Suprapubic skin (tissue), 4 donors: ENCODE data around the gene MIER2. TPM values are rescaled to one million over a fixed set of nuclear protein-coding genes. Genes with fewer than 3 reads are reported as not detected.

ENCODE experiments used
- DNase-seq, 2 donors: peaks; one replicate each; pipeline ENCODE4 v3.0.0-alpha.2; 2019; ENCODE audit warnings: low spot score in 2 of 2
- H3K27ac ChIP-seq: fragments of 200-600 bp; sonication (generic); one replicate; pipeline ENCODE4 v1.5.1; 2019
- H3K27me3 ChIP-seq: fragments of 200-600 bp; sonication (generic); one replicate; pipeline ENCODE4 v1.5.1; 2019
- H3K36me3 ChIP-seq: fragments of 200-600 bp; sonication (generic); one replicate; pipeline ENCODE4 v1.5.1; 2019
- H3K4me1 ChIP-seq: fragments of 200-600 bp; sonication (generic); one replicate; pipeline ENCODE4 v1.5.1; 2019
- H3K4me3 ChIP-seq: fragments of 200-600 bp; sonication (generic); one replicate; pipeline ENCODE4 v1.5.1; 2019; ENCODE audit warnings: mild to moderate bottlenecking
- H3K9me3 ChIP-seq: fragments of 200-600 bp; sonication (generic); one replicate; pipeline ENCODE4 v1.5.1; 2019
- EP300 ChIP-seq: sonication (generic); formaldehyde crosslinking; IDR thresholded peaks from one replicate; pipeline ENCODE4 v1.6.1; 2017; ENCODE audit warnings: antibody characterized with exemption
- POLR2A ChIP-seq, 2 donors: fragments of 450-650 bp; IDR thresholded peaks; one replicate each; pipeline ENCODE4 v1.6.1; 2017; ENCODE audit warnings: antibody characterized with exemption in 2 of 2, mild to moderate bottlenecking in 2 of 2, moderate library complexity in 2 of 2
- POLR2AphosphoS5 ChIP-seq, 3 donors: sonication (generic); formaldehyde crosslinking; IDR thresholded peaks; one replicate each; pipeline ENCODE4 v1.6.1; 2017; ENCODE audit warnings: antibody characterized with exemption in 3 of 3
- WGBS: methylation state at CpG from one replicate; pipeline ENCODE4 v1.1.5; 2018; 5-methylcytosine and 5-hydroxymethylcytosine counted together
- total RNA-seq, 4 donors: library from RNA; depleted of rRNA; stranded (reverse); fragments of >200 nt; gene quantifications; one replicate each; pipeline ENCODE4 v1.1.0, GENCODE V29; 2016
- TF ChIP-seq, protein P1 (sequence below), 2 donors: fragments of 200-600 bp in 1 of 2; fragments of 450-650 bp in 1 of 2; sonication (generic) in 1 of 2; IDR thresholded peaks; one replicate each; pipeline ENCODE4 v1.5.1; 2016 to 2019; ENCODE audit warnings: antibody characterized with exemption in 2 of 2, mild to moderate bottlenecking in 1 of 2, moderate library complexity in 1 of 2

MIER2 gene
- total RNA-seq, 4 donors from 2014 or later, result 17.5 to 55.7 (median 44.8) TPM

GRCh38 chr19:371501-372168 is 27.0 kb upstream of the MIER2 start:
- WGBS, result 53% methylated on average over 17 of the region's 17 CpGs
- Histone ChIP-seq H3K36me3 (no peaks in the 10 kb centered on the region), H3K27me3 (peaks cover 55% of the 10 kb centered on the region), H3K27ac (no peak overlapping the region), H3K4me3 (no peak overlapping the region), H3K4me1 (peaks cover 31% of the 10 kb centered on the region), H3K9me3 (no peaks in the 10 kb centered on the region)
- DNase-seq, result no peak
- TF ChIP-seq POLR2AphosphoS5 (IDR thresholded peaks at IDR 0.05) (no peak), POLR2A (IDR thresholded peaks at IDR 0.05) (no peak), EP300 (no peak)
- TF ChIP-seq, protein P1, sequence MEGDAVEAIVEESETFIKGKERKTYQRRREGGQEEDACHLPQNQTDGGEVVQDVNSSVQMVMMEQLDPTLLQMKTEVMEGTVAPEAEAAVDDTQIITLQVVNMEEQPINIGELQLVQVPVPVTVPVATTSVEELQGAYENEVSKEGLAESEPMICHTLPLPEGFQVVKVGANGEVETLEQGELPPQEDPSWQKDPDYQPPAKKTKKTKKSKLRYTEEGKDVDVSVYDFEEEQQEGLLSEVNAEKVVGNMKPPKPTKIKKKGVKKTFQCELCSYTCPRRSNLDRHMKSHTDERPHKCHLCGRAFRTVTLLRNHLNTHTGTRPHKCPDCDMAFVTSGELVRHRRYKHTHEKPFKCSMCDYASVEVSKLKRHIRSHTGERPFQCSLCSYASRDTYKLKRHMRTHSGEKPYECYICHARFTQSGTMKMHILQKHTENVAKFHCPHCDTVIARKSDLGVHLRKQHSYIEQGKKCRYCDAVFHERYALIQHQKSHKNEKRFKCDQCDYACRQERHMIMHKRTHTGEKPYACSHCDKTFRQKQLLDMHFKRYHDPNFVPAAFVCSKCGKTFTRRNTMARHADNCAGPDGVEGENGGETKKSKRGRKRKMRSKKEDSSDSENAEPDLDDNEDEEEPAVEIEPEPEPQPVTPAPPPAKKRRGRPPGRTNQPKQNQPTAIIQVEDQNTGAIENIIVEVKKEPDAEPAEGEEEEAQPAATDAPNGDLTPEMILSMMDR (IDR thresholded peaks at IDR 0.05), result no peak

GRCh38 chr19:370641-371330 is 26.2 kb upstream of the MIER2 start:
- H3K36me3 ChIP-seq, result no peaks in the 10 kb centered on the region
- H3K4me1 ChIP-seq, result peaks cover 31% of the 10 kb centered on the region
- no peaks in the 10 kb centered on the region for H3K9me3 ChIP-seq
- H3K27me3 ChIP-seq, result peaks cover 56% of the 10 kb centered on the region
- no peak overlapping the region for H3K27ac ChIP-seq
- no peak for DNase-seq
- no peak for TF ChIP-seq POLR2A (IDR thresholded peaks at IDR 0.05)
- TF ChIP-seq EP300, result no peak
- no peak for TF ChIP-seq POLR2AphosphoS5 (IDR thresholded peaks at IDR 0.05)
- no peak overlapping the region for H3K4me3 ChIP-seq
- 88% methylated on average over 35 of the region's 43 CpGs for WGBS

GRCh38 chr19:369876-370275 is 25.3 kb upstream of the MIER2 start:
- H3K36me3 ChIP-seq, result no peaks in the 10 kb centered on the region
- no peaks in the 10 kb centered on the region for H3K9me3 ChIP-seq
- H3K27me3 ChIP-seq, result peaks cover 59% of the 10 kb centered on the region
- WGBS, result 95% methylated on average over 14 of the region's 14 CpGs
- H3K27ac ChIP-seq, result no peak overlapping the region
- H3K4me1 ChIP-seq, result peaks cover 29% of the 10 kb centered on the region
- H3K4me3 ChIP-seq, result no peak overlapping the region
- TF ChIP-seq, protein P1 (IDR thresholded peaks at IDR 0.05), result no peak
- no peak for TF ChIP-seq POLR2A (IDR thresholded peaks at IDR 0.05)
- no peak for DNase-seq

DNA sequence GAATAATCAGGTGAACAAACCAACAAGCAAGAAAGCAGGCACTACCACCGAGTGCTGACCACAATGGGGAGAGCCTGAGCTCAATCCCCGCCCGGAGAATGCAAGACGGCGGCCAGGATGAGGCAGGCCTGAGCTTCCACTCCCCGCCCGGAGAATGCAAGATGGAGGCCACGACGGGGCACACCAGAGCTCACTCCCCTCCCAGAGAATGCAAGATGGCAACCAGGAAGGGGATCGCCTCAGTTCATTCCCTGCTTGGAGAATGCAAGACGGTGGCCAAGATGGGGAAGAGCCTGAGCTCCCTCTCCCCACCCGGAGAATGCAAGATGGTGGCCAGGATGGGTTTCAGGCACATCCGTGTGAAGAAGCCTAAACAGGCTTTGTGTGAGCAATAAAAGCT is 24.7 kb upstream of the MIER2 start:
- 94% methylated on average over 13 of the region's 13 CpGs for WGBS
- H3K4me1 ChIP-seq, result peaks cover 23% of the 10 kb centered on the region
- H3K27me3 ChIP-seq, result peaks cover 59% of the 10 kb centered on the region
- H3K27ac ChIP-seq, result no peak overlapping the region
- DNase-seq, result no peak
- TF ChIP-seq, protein P1 (IDR thresholded peaks at IDR 0.05), result no peak
- TF ChIP-seq POLR2A (IDR thresholded peaks at IDR 0.05), result no peak
- no peak for TF ChIP-seq POLR2AphosphoS5 (IDR thresholded peaks at IDR 0.05)
- TF ChIP-seq EP300, result no peak
- H3K9me3 ChIP-seq, result no peaks in the 10 kb centered on the region
- no peaks in the 10 kb centered on the region for H3K36me3 ChIP-seq
- no peak overlapping the region for H3K4me3 ChIP-seq

DNA sequence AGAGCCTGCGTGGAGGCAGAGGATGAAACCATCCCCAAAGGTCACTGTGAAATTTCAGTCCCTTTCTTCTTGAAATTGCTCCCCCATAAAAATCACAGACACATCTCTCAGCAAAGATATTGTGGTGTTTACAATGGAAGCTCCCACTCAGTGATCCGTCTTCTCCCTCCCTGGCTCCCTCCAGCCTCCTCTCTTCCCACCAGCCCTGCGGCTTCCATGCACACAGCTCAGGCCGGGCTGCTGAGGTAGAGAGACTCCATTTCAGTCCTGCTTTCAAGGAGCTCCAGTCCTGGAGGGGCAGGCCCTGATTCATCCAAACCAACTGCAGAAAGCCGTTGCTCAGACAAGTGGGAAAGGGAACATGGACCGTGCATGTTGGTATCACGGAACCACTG is 24.0 kb upstream of the MIER2 start:
- Histone ChIP-seq H3K27me3 (peaks cover 55% of the 10 kb centered on the region), H3K4me3 (no peak overlapping the region), H3K9me3 (no peaks in the 10 kb centered on the region), H3K27ac (no peak overlapping the region), H3K36me3 (no peaks in the 10 kb centered on the region), H3K4me1 (peaks cover 17% of the 10 kb centered on the region)
- DNase-seq, result peak in 1 of 2 donors; percentile 31
- WGBS, result 82% methylated on average over 7 of the region's 7 CpGs
- TF ChIP-seq, protein P1 (IDR thresholded peaks at IDR 0.05), result no peak
- no peak for TF ChIP-seq EP300
- no peak for TF ChIP-seq POLR2AphosphoS5 (IDR thresholded peaks at IDR 0.05)
- TF ChIP-seq POLR2A (IDR thresholded peaks at IDR 0.05), result no peak
